Memory B cell (primary cell): ENCODE measurements around the gene BRINP1.
"Not testable (repeated sequence)": the region's sequence is repeated elsewhere in the genome, so short reads cannot be mapped to it uniquely, and the experiment has no call there.

Experiments used
- ATAC-seq: fragments of 150-1000 bp; cut with Tn5 transposase; 2 replicates; pipeline ENCODE4 v1.10.0; 2021; ENCODE audit warnings: low read depth, mild to moderate bottlenecking, moderate library complexity
- DNase-seq, 2 donors: peaks; one replicate each; pipeline ENCODE4 v3.0.0; 2022; ENCODE audit warnings: low spot score in 2 of 2
- H3K27ac Mint-ChIP-seq: one replicate; pipeline ENCODE4 v1.8.0; 2022; ENCODE audit warnings: mild to moderate bottlenecking, moderate library complexity, mixed read lengths
- H3K27me3 Mint-ChIP-seq: one replicate; pipeline ENCODE4 v1.8.0; 2022; ENCODE audit warnings: mixed read lengths
- H3K36me3 Mint-ChIP-seq: one replicate; pipeline ENCODE4 v1.8.0; 2022; ENCODE audit warnings: mild to moderate bottlenecking, mixed read lengths
- H3K4me1 Mint-ChIP-seq: one replicate; pipeline ENCODE4 v1.8.0; 2022; ENCODE audit warnings: mixed read lengths
- H3K4me3 Mint-ChIP-seq: one replicate; pipeline ENCODE4 v1.8.0; 2022; ENCODE audit warnings: mild to moderate bottlenecking, moderate library complexity, mixed read lengths
- H3K9me3 Mint-ChIP-seq: one replicate; pipeline ENCODE4 v1.8.0; 2022; ENCODE audit warnings: mixed read lengths

The BRINP1 gene

GRCh38 chr9:119177196-119177595, 192.0 kb downstream of the BRINP1 start:
- DNase-seq, result no peak
- H3K36me3 Mint-ChIP-seq, result no peaks in the 10 kb centered on the region
- no peak for ATAC-seq
- H3K4me3 Mint-ChIP-seq, result no peak overlapping the region
- H3K27me3 Mint-ChIP-seq, result no peaks in the 10 kb centered on the region
- H3K27ac Mint-ChIP-seq, result no peak overlapping the region
- peaks cover 4% of the 10 kb centered on the region for H3K9me3 Mint-ChIP-seq
- no peaks in the 10 kb centered on the region for H3K4me1 Mint-ChIP-seq

- Mint-ChIP-seq H3K36me3 (no peaks in the 10 kb centered on the region), H3K4me3 (no peak overlapping the region), H3K4me1 (no peaks in the 10 kb centered on the region), H3K9me3 (peaks cover 4% of the 10 kb centered on the region), H3K27ac (no peak overlapping the region), H3K27me3 (no peaks in the 10 kb centered on the region)
- ATAC-seq (no peak), DNase-seq (no peak)
Observed at GRCh38 chr9:119175581-119175980, 193.7 kb downstream of the BRINP1 start.

GRCh38 chr9:119169222-119169621, 200.0 kb downstream of the BRINP1 start:
- H3K4me3 Mint-ChIP-seq, H3K9me3 Mint-ChIP-seq, H3K27me3 Mint-ChIP-seq, DNase-seq, H3K27ac Mint-ChIP-seq, H3K36me3 Mint-ChIP-seq, H3K4me1 Mint-ChIP-seq, ATAC-seq: not testable (repeated sequence)

GRCh38 chr9:119167876-119168275, 201.4 kb downstream of the BRINP1 start:
- Mint-ChIP-seq H3K36me3 (no peaks in the 10 kb centered on the region), H3K9me3 (no peaks in the 10 kb centered on the region), H3K27ac (no peak overlapping the region), H3K4me3 (no peak overlapping the region), H3K27me3 (no peaks in the 10 kb centered on the region), H3K4me1 (no peaks in the 10 kb centered on the region)
- DNase-seq (no peak), ATAC-seq (no peak)

GRCh38 chr9:119167267-119167666, 202.0 kb downstream of the BRINP1 start:
- Mint-ChIP-seq H3K4me1 (no peaks in the 10 kb centered on the region), H3K4me3 (no peak overlapping the region), H3K9me3 (no peaks in the 10 kb centered on the region), H3K27me3 (no peaks in the 10 kb centered on the region), H3K36me3 (no peaks in the 10 kb centered on the region), H3K27ac (no peak overlapping the region)
- ATAC-seq, result no peak
- DNase-seq, result no peak

GRCh38 chr9:119166096-119166495, 203.1 kb downstream of the BRINP1 start:
- no peaks in the 10 kb centered on the region for H3K9me3 Mint-ChIP-seq
- H3K4me3 Mint-ChIP-seq, result no peak overlapping the region
- DNase-seq (no peak), ATAC-seq (no peak)
- no peaks in the 10 kb centered on the region for H3K4me1 Mint-ChIP-seq
- H3K27ac Mint-ChIP-seq, result no peak overlapping the region
- H3K27me3 Mint-ChIP-seq, result peaks cover 2% of the 10 kb centered on the region
- H3K36me3 Mint-ChIP-seq, result no peaks in the 10 kb centered on the region

- Mint-ChIP-seq H3K27me3 (peaks cover 2% of the 10 kb centered on the region), H3K36me3 (no peaks in the 10 kb centered on the region), H3K4me1 (no peaks in the 10 kb centered on the region), H3K27ac (no peak overlapping the region), H3K9me3 (no peaks in the 10 kb centered on the region), H3K4me3 (no peak overlapping the region)
- ATAC-seq (no peak), DNase-seq (no peak)
Observed at GRCh38 chr9:119165131-119165530, 204.1 kb downstream of the BRINP1 start.

- no peak overlapping the region for H3K27ac Mint-ChIP-seq
- ATAC-seq, result no peak
- no peak overlapping the region for H3K4me3 Mint-ChIP-seq
- DNase-seq, result no peak
- H3K9me3 Mint-ChIP-seq, result no peaks in the 10 kb centered on the region
- no peaks in the 10 kb centered on the region for H3K4me1 Mint-ChIP-seq
- H3K36me3 Mint-ChIP-seq, result no peaks in the 10 kb centered on the region
- H3K27me3 Mint-ChIP-seq, result peaks cover 2% of the 10 kb centered on the region
Observed at GRCh38 chr9:119164716-119165115, 204.5 kb downstream of the BRINP1 start.

GRCh38 chr9:119160551-119160950, 208.7 kb downstream of the BRINP1 start:
- no peak overlapping the region for H3K4me3 Mint-ChIP-seq
- H3K36me3 Mint-ChIP-seq, result no peaks in the 10 kb centered on the region
- no peaks in the 10 kb centered on the region for H3K4me1 Mint-ChIP-seq
- H3K27ac Mint-ChIP-seq, result no peak overlapping the region
- ATAC-seq (no peak), DNase-seq (no peak)
- peaks cover 2% of the 10 kb centered on the region for H3K27me3 Mint-ChIP-seq
- H3K9me3 Mint-ChIP-seq, result peaks cover 1% of the 10 kb centered on the region

GRCh38 chr9:119159386-119159785, 209.8 kb downstream of the BRINP1 start:
- no peak for DNase-seq
- Mint-ChIP-seq H3K4me1 (no peaks in the 10 kb centered on the region), H3K9me3 (peaks cover 1% of the 10 kb centered on the region), H3K4me3 (no peak overlapping the region), H3K27me3 (peaks cover 2% of the 10 kb centered on the region), H3K36me3 (no peaks in the 10 kb centered on the region), H3K27ac (no peak overlapping the region)
- no peak for ATAC-seq

GRCh38 chr9:119157196-119157595, 212.0 kb downstream of the BRINP1 start:
- Mint-ChIP-seq H3K27ac (no peak overlapping the region), H3K27me3 (peaks cover 2% of the 10 kb centered on the region), H3K9me3 (peaks cover 1% of the 10 kb centered on the region), H3K4me3 (no peak overlapping the region), H3K36me3 (no peaks in the 10 kb centered on the region), H3K4me1 (no peaks in the 10 kb centered on the region)
- ATAC-seq (no peak), DNase-seq (no peak)

GRCh38 chr9:119156354-119156753, 212.9 kb downstream of the BRINP1 start:
- peaks cover 1% of the 10 kb centered on the region for H3K9me3 Mint-ChIP-seq
- H3K4me3 Mint-ChIP-seq, result no peak overlapping the region
- ATAC-seq (no peak), DNase-seq (no peak)
- no peaks in the 10 kb centered on the region for H3K27me3 Mint-ChIP-seq
- no peaks in the 10 kb centered on the region for H3K36me3 Mint-ChIP-seq
- H3K27ac Mint-ChIP-seq, result no peak overlapping the region
- H3K4me1 Mint-ChIP-seq, result no peaks in the 10 kb centered on the region

- Mint-ChIP-seq H3K4me3 (no peak overlapping the region), H3K27ac (no peak overlapping the region), H3K9me3 (peaks cover 1% of the 10 kb centered on the region), H3K4me1 (no peaks in the 10 kb centered on the region), H3K36me3 (no peaks in the 10 kb centered on the region), H3K27me3 (no peaks in the 10 kb centered on the region)
- no peak for ATAC-seq
- no peak for DNase-seq
Observed at GRCh38 chr9:119154527-119154926, 214.7 kb downstream of the BRINP1 start.

- Mint-ChIP-seq H3K27ac (no peak overlapping the region), H3K4me1 (no peaks in the 10 kb centered on the region), H3K4me3 (no peak overlapping the region), H3K9me3 (peaks cover 1% of the 10 kb centered on the region), H3K36me3 (no peaks in the 10 kb centered on the region), H3K27me3 (no peaks in the 10 kb centered on the region)
- no peak for DNase-seq
- ATAC-seq, result no peak
Observed at GRCh38 chr9:119153402-119153801, 215.8 kb downstream of the BRINP1 start.

GRCh38 chr9:119148855-119149254, 220.4 kb downstream of the BRINP1 start:
- H3K4me1 Mint-ChIP-seq, result no peaks in the 10 kb centered on the region
- ATAC-seq, result no peak
- DNase-seq, result no peak
- no peaks in the 10 kb centered on the region for H3K27me3 Mint-ChIP-seq
- H3K9me3 Mint-ChIP-seq, result no peaks in the 10 kb centered on the region
- no peaks in the 10 kb centered on the region for H3K36me3 Mint-ChIP-seq
- H3K4me3 Mint-ChIP-seq, result no peak overlapping the region
- no peak overlapping the region for H3K27ac Mint-ChIP-seq

GRCh38 chr9:119137479-119137878, 231.8 kb downstream of the BRINP1 start:
- H3K27ac Mint-ChIP-seq, result no peak overlapping the region
- H3K9me3 Mint-ChIP-seq, result peaks cover 4% of the 10 kb centered on the region
- ATAC-seq (no peak), DNase-seq (no peak)
- H3K27me3 Mint-ChIP-seq, result no peaks in the 10 kb centered on the region
- H3K4me1 Mint-ChIP-seq, result no peaks in the 10 kb centered on the region
- H3K4me3 Mint-ChIP-seq, result no peak overlapping the region
- no peaks in the 10 kb centered on the region for H3K36me3 Mint-ChIP-seq
